Endothelial cell (in vitro differentiated cells): ENCODE data around the gene FOXJ3. TPM values are rescaled to one million over a fixed set of nuclear protein-coding genes. Genes with fewer than 3 reads are reported as not detected.

Experiments used
- DNase-seq: peaks from one replicate; pipeline ENCODE4 v3.0.0; 2021; ENCODE audit warnings: low spot score
- H3K27ac Mint-ChIP-seq: one replicate; pipeline ENCODE4 v1.8.0; 2021; ENCODE audit warnings: mixed read lengths, inconsistent platforms; ENCODE audit not compliant: unreplicated experiment
- H3K27me3 Mint-ChIP-seq: one replicate; pipeline ENCODE4 v1.8.0; 2021; ENCODE audit warnings: mild to moderate bottlenecking, moderate library complexity, mixed read lengths, inconsistent platforms; ENCODE audit not compliant: unreplicated experiment
- H3K36me3 Mint-ChIP-seq: one replicate; pipeline ENCODE4 v1.8.0; 2021; ENCODE audit warnings: mild to moderate bottlenecking, low read depth, mixed read lengths, inconsistent platforms; ENCODE audit not compliant: unreplicated experiment
- H3K4me1 Mint-ChIP-seq: one replicate; pipeline ENCODE4 v1.8.0; 2021; ENCODE audit warnings: mild to moderate bottlenecking, mixed read lengths, inconsistent platforms; ENCODE audit not compliant: unreplicated experiment
- H3K4me3 Mint-ChIP-seq: one replicate; pipeline ENCODE4 v1.8.0; 2021; ENCODE audit warnings: mild to moderate bottlenecking, mixed read lengths, inconsistent platforms; ENCODE audit not compliant: unreplicated experiment
- H3K9me3 Mint-ChIP-seq: one replicate; pipeline ENCODE4 v1.8.0; 2021; ENCODE audit warnings: mixed read lengths, inconsistent platforms; ENCODE audit not compliant: unreplicated experiment
- CTCF ChIP-seq: fragments of 200-600 bp; sonication (generic); IDR thresholded peaks from one replicate; pipeline ENCODE4 v1.5.0; 2021; ENCODE audit warnings: antibody characterized with exemption; ENCODE audit not compliant: unreplicated experiment
- total RNA-seq: library from RNA; stranded (reverse); fragmentation: NEBNext Ultra II Directional; extraction: Animal tissue kit (Norgen Biotek cat#: 25700); gene quantifications from one replicate; pipeline ENCODE4 v1.2.1, GENCODE V29; 2021; ENCODE audit not compliant: unreplicated experiment

FOXJ3 gene
- total RNA-seq, 1 donor from 2014 or later: 65.9 TPM

DNA sequence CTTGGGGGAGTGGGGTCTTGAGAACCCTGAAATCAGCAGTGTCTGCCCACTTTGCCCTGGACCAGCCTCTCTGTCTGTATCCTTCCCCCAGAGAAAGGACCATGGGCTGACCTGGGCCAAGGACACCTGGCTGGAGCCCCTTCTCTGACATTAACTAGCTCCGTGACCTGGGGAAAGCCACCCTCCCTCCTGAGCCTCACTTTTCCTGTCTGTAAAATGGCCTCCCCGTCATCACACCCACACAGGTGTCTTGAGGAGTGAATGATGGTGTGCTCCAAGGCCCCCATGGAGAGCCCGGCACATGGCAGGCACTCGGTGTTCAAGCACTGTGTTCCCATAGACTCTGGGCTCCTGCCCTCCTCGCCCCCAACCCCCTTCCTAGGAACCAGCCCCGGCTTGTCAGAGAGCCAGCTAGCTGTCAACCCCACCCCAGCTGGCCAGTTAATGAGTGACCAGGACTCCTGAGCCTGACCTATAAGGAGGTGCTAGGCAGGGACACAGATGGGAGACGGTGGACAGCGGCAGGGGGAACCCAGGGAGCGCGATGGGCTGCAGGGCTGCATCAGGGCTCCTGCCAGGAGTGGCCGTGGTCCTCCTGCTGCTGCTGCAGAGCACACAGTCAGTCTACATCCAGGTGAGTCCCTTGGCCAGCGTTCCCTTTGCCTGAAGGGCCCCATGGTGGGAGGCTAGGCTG, 182.0 kb downstream of the FOXJ3 start, which contains the start of gene GUCA2B:
Gene GUCA2B, plus strand, starts transcription at position 504 of the 694 bp plus-strand sequence. Its CDS starts 41 bp downstream, at position 545.
- Mint-ChIP-seq H3K9me3 (no peaks in the 10 kb centered on the region), H3K4me3 (no peak within 1 kb of the TSS), H3K27me3 (peaks cover 8% of the 10 kb centered on the region), H3K36me3 (no peaks in the 10 kb centered on the region), H3K27ac (no peak within 1 kb of the TSS), H3K4me1 (no peaks in the 10 kb centered on the region)
- TF ChIP-seq CTCF: no peak
- DNase-seq: no peak

GRCh38 chr1:42152119-42152518, 182.9 kb downstream of the FOXJ3 start:
- Mint-ChIP-seq H3K27me3 (peaks cover 8% of the 10 kb centered on the region), H3K27ac (no peak overlapping the region), H3K9me3 (no peaks in the 10 kb centered on the region), H3K4me3 (no peak overlapping the region), H3K4me1 (no peaks in the 10 kb centered on the region), H3K36me3 (no peaks in the 10 kb centered on the region)
- DNase-seq: no peak
- TF ChIP-seq CTCF: no peak

DNA sequence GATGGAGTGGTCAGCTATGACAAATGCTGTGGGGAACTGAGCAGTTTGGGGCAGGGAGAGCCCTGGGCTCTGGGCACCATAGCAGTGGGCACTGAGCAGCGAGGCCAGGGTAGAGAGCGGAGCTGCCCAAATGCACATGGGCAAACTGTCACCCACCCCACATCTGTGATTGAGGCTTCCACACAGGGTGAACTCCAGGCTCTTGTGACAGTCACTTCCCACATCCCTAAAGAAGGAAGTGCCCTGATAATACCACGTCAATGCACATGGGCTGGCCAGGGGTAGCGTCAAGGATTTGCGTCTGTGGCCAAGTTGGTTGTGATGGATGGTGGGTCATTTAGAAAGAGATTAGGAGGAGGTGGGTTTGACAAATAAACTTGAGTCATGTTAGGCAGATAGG, 184.4 kb downstream of the FOXJ3 start:
- Mint-ChIP-seq H3K36me3 (no peaks in the 10 kb centered on the region), H3K9me3 (no peaks in the 10 kb centered on the region), H3K27me3 (peaks cover 6% of the 10 kb centered on the region), H3K4me3 (no peak overlapping the region), H3K4me1 (no peaks in the 10 kb centered on the region), H3K27ac (no peak overlapping the region)
- TF ChIP-seq CTCF: no peak
- no peak for DNase-seq

DNA sequence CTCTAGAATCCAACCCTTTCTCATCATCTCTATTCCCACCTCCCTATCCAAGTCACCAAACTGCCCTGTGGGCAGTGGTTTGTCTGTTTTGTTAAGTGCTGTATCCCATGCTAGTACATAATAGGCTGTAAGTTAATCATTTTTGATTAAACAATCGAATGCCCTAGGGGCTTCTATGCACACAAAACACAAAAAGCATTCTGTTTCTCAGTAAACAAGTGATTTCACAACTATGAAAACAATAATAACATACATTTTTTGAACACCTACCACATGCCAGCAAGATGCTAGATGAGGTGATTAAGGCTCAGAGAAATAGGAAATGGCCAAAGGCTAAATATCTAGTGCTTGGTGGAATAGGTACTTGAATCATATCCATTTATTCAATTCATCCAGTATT, 186.9 kb downstream of the FOXJ3 start:
- no peak for TF ChIP-seq CTCF
- H3K27ac Mint-ChIP-seq: no peak overlapping the region
- DNase-seq: no peak
- no peak overlapping the region for H3K4me3 Mint-ChIP-seq
- H3K27me3 Mint-ChIP-seq: peaks cover 4% of the 10 kb centered on the region
- H3K4me1 Mint-ChIP-seq: peaks cover 7% of the 10 kb centered on the region
- no peaks in the 10 kb centered on the region for H3K36me3 Mint-ChIP-seq
- no peaks in the 10 kb centered on the region for H3K9me3 Mint-ChIP-seq

GRCh38 chr1:42146626-42147320, 188.3 kb downstream of the FOXJ3 start:
- H3K4me1 Mint-ChIP-seq: peaks cover 8% of the 10 kb centered on the region
- TF ChIP-seq CTCF: peak; percentile 78
- H3K27ac Mint-ChIP-seq: no peak overlapping the region
- peaks cover 4% of the 10 kb centered on the region for H3K36me3 Mint-ChIP-seq
- H3K9me3 Mint-ChIP-seq: no peaks in the 10 kb centered on the region
- H3K4me3 Mint-ChIP-seq: no peak overlapping the region
- peaks cover 5% of the 10 kb centered on the region for H3K27me3 Mint-ChIP-seq
- DNase-seq: peak; percentile 79
